Right cardiac atrium (tissue), 5 donors: Measurements from ENCODE around the gene SBDS. TPM values are rescaled to one million over a fixed set of nuclear protein-coding genes. Genes with fewer than 3 reads are reported as not detected.
"Not testable (repeated sequence)": the region's sequence is repeated elsewhere in the genome, so short reads cannot be mapped to it uniquely, and the experiment has no call there.

Experiments used
- ATAC-seq, 2 donors: fragments of 200-7000 bp; cut with Tn5 transposase; one replicate each; pipeline versions ENCODE4 v1.8.0 to v1.9.1; 2020; ENCODE audit warnings: moderate library complexity in 2 of 2, mild to moderate bottlenecking in 1 of 2
- DNase-seq, 3 donors: peaks; one replicate each; pipeline ENCODE4 v3.0.0-alpha.2; 2020
- H3K27ac ChIP-seq: one replicate; pipeline ENCODE4 v1.5.1; 2013; ENCODE audit warnings: mild to moderate bottlenecking, low read length, control low read depth, moderate library complexity
- H3K27me3 ChIP-seq: one replicate; pipeline ENCODE4 v1.6.1; 2013; ENCODE audit not compliant: control insufficient read depth, insufficient read depth
- H3K4me1 ChIP-seq: one replicate; pipeline ENCODE4 v1.6.1; 2013; ENCODE audit warnings: low read length; ENCODE audit not compliant: control insufficient read depth, insufficient read depth
- H3K4me3 ChIP-seq: one replicate; pipeline ENCODE4 v1.5.1; 2013; ENCODE audit warnings: low read length, control low read depth
- H3K9me3 ChIP-seq: one replicate; pipeline ENCODE4 v1.6.1; 2013; ENCODE audit warnings: low read length; ENCODE audit not compliant: control insufficient read depth
- WGBS: extraction: QIAGEN DNeasy Blood & Tissue Kit; methylation state at CpG from one replicate; pipeline ENCODE4 v1.1.7; 2013; 5-methylcytosine and 5-hydroxymethylcytosine counted together
- intact Hi-C, 4 donors: fragments of 100-400 bp; cut with DNase I; formaldehyde crosslinking; loops; one replicate each; pipeline versions ENCODE4 v1.11.0 to v1.14.0; 2022 to 2023
- polyA plus RNA-seq: library from polyadenylated mRNA; stranded (reverse); fragments of 200-250 nt; gene quantifications from one replicate; pipeline ENCODE4 v1.2.3, GENCODE V29; 2013
- total RNA-seq, 4 donors: library from RNA; stranded (reverse); fragmentation: NEBNext Ultra II Directional; extraction: Animal tissue kit (Norgen Biotek cat#: 25700); gene quantifications; one replicate each; pipeline ENCODE4 v1.2.1, GENCODE V29; 2021
- donor health status: healthy with polysubstance abuse.
- donor health status: DM: no; HTN: yes; CAD: no.
- donor health status: DM: no; HTN: no; CAD: no.
- donor health status: DM: no; HTN: yes; CAD: no; lungs with severe emphysema.
- donor health status: DM: yes; HTN: yes; CAD: no.

Gene SBDS
- total and polyA plus RNA-seq, 5 donors, result 170 to 237 (median 204) TPM

- H3K4me3 ChIP-seq, result no peak overlapping the region
- no peaks in the 10 kb centered on the region for H3K9me3 ChIP-seq
- no peak for ATAC-seq
- WGBS, result 84% methylated on average over 8 of the region's 8 CpGs
- no peak for DNase-seq
- H3K27ac ChIP-seq, result no peak overlapping the region
- intact Hi-C loops, result no loop called here
- H3K27me3 ChIP-seq, result no peaks in the 10 kb centered on the region
- no peaks in the 10 kb centered on the region for H3K4me1 ChIP-seq
Observed at GRCh38 chr7:67019562-67020390, 24.4 kb upstream of the SBDS start.

- no peaks in the 10 kb centered on the region for H3K4me1 ChIP-seq
- 81% methylated on average over 7 of the region's 7 CpGs for WGBS
- no peak for DNase-seq
- H3K27me3 ChIP-seq, result no peaks in the 10 kb centered on the region
- no peak for ATAC-seq
- no peak overlapping the region for H3K4me3 ChIP-seq
- no peak overlapping the region for H3K27ac ChIP-seq
- intact Hi-C loops, result no loop called here
- H3K9me3 ChIP-seq, result no peaks in the 10 kb centered on the region
Observed at GRCh38 chr7:67018940-67019339, 23.6 kb upstream of the SBDS start.

GRCh38 chr7:67017971-67018370 is 22.6 kb upstream of the SBDS start:
- H3K27ac ChIP-seq, H3K4me1 ChIP-seq, intact Hi-C loops, DNase-seq, H3K9me3 ChIP-seq, H3K27me3 ChIP-seq, H3K4me3 ChIP-seq, ATAC-seq: not testable (repeated sequence)
- 88% methylated on average over 8 of the region's 8 CpGs for WGBS

- ATAC-seq, DNase-seq, intact Hi-C loops, H3K9me3 ChIP-seq, H3K27me3 ChIP-seq, H3K27ac ChIP-seq, H3K4me1 ChIP-seq, H3K4me3 ChIP-seq: not testable (repeated sequence)
- whole genome bisulfite sequencing, result 92% methylated on average over 9 of the region's 9 CpGs
Observed at GRCh38 chr7:67014076-67014622, 18.8 kb upstream of the SBDS start.

GRCh38 chr7:67009677-67010076 is 14.3 kb upstream of the SBDS start:
- intact Hi-C loops, H3K27me3 ChIP-seq: not testable (repeated sequence)

GRCh38 chr7:67008260-67008659 is 12.9 kb upstream of the SBDS start:
- Histone ChIP-seq H3K27me3 (no peaks in the 10 kb centered on the region), H3K4me1 (no peaks in the 10 kb centered on the region), H3K4me3 (no peak overlapping the region), H3K27ac (no peak overlapping the region), H3K9me3 (no peaks in the 10 kb centered on the region)
- intact Hi-C loops, result no loop called here
- DNase-seq, result no peak
- no peak for ATAC-seq
- WGBS, result 84% methylated on average over 4 of the region's 4 CpGs

More at GRCh38 chr7:67009677-67010076, 14.3 kb upstream of the SBDS start:
- not testable (repeated sequence) for ATAC-seq, DNase-seq, H3K4me1 ChIP-seq, H3K27ac ChIP-seq, H3K4me3 ChIP-seq, H3K9me3 ChIP-seq
- WGBS, result 87% methylated on average over 3 of the region's 3 CpGs

GRCh38 chr7:67006965-67007364 is 11.6 kb upstream of the SBDS start:
- DNase-seq (no peak), ATAC-seq (no peak)
- no peak overlapping the region for H3K4me3 ChIP-seq
- H3K27me3 ChIP-seq, result no peaks in the 10 kb centered on the region
- H3K9me3 ChIP-seq, result no peaks in the 10 kb centered on the region
- intact Hi-C loops, result no loop called here
- H3K4me1 ChIP-seq, result no peaks in the 10 kb centered on the region
- 89% methylated on average over 2 of the region's 2 CpGs for WGBS
- H3K27ac ChIP-seq, result no peak overlapping the region

GRCh38 chr7:67004145-67004544 is 8.8 kb upstream of the SBDS start:
- not testable (repeated sequence) for H3K27ac ChIP-seq, ATAC-seq, H3K9me3 ChIP-seq, DNase-seq, H3K27me3 ChIP-seq, H3K4me3 ChIP-seq, H3K4me1 ChIP-seq
- intact Hi-C loops, result loop anchor here in 1 of 4 donors (5.0 kb wide), 1 partner anchor 447 kb away; no protein-coding TSS in a partner anchor
- 86% methylated on average over 2 of the region's 2 CpGs for WGBS

- not testable (repeated sequence) for H3K4me3 ChIP-seq, ATAC-seq, H3K27ac ChIP-seq, H3K4me1 ChIP-seq, H3K9me3 ChIP-seq, H3K27me3 ChIP-seq, DNase-seq
- 43% methylated on average over 4 of the region's 5 CpGs for WGBS
- intact Hi-C loops, result loop anchor here in 1 of 4 donors (5.0 kb wide), 1 partner anchor 443 kb away; no protein-coding TSS in a partner anchor
Observed at GRCh38 chr7:67000601-67001258, 5.3 kb upstream of the SBDS start.

GRCh38 chr7:66996444-66997191 is 1.2 kb upstream of the SBDS start, which contains the start of gene TYW1:
Gene TYW1 (plus strand): TSS chr7:66996833. CDS start chr7:66996979, 146 bp downstream.
- H3K27me3 ChIP-seq, H3K4me1 ChIP-seq, intact Hi-C loops, H3K9me3 ChIP-seq: not testable (repeated sequence)
- WGBS, result under 1% methylated on average over 44 of the region's 44 CpGs
- H3K27ac ChIP-seq, result peak within 1 kb of the TSS; percentile 82
- DNase-seq, result peak; percentile 97 to 99 (median 99)
- ATAC-seq, result peak; percentile 95 to 96
- H3K4me3 ChIP-seq, result peak within 1 kb of the TSS; percentile 88
